Retinal pigment epithelial cell (primary cell): ENCODE measurements around the gene CYB561D1.

Source experiments
- DNase-seq: peaks from one replicate; pipeline ENCODE4 v3.0.0-alpha.2; 2010; ENCODE audit warnings: low read depth
- H3K4me3 ChIP-seq: 2 replicates; pipeline ENCODE4 v1.5.1; 2011; ENCODE audit warnings: mild to moderate bottlenecking, low read length, control low read depth, moderate library complexity
- CTCF ChIP-seq: conservative IDR thresholded peaks from 2 replicates; pipeline ENCODE4 v1.5.1; 2011; ENCODE audit warnings: low read depth, low read length, control low read depth, inconsistent platforms

CYB561D1 gene

GRCh38 chr1:109474697-109475096 is 19.2 kb upstream of the CYB561D1 start:
- no peak for DNase-seq
- no peak overlapping the region for H3K4me3 ChIP-seq
- TF ChIP-seq CTCF = no peak

- DNase-seq = no peak
- H3K4me3 ChIP-seq = no peak overlapping the region
- no peak for TF ChIP-seq CTCF
These were observed 18.6 kb upstream of the CYB561D1 start for GRCh38 chr1:109475261-109475660.

- no peak for DNase-seq
- no peak overlapping the region for H3K4me3 ChIP-seq
- no peak for TF ChIP-seq CTCF
These were observed 17.1 kb upstream of the CYB561D1 start for GRCh38 chr1:109476825-109477224.

- H3K4me3 ChIP-seq = no peak overlapping the region
These were observed 16.1 kb upstream of the CYB561D1 start for GRCh38 chr1:109477821-109478220.

GRCh38 chr1:109478806-109479205 is 15.1 kb upstream of the CYB561D1 start:
- no peak for DNase-seq
- H3K4me3 ChIP-seq = no peak overlapping the region
- no peak for TF ChIP-seq CTCF

More at GRCh38 chr1:109477821-109478220, 16.1 kb upstream of the CYB561D1 start:
- no peak for TF ChIP-seq CTCF
- no peak for DNase-seq

- no peak for TF ChIP-seq CTCF
- DNase-seq = no peak
- no peak overlapping the region for H3K4me3 ChIP-seq
These were observed 14.6 kb upstream of the CYB561D1 start for GRCh38 chr1:109479311-109479710.

- TF ChIP-seq CTCF = no peak
- H3K4me3 ChIP-seq = no peak overlapping the region
- DNase-seq = no peak
These were observed 14.0 kb upstream of the CYB561D1 start for GRCh38 chr1:109479901-109480300.
